Measurements from ENCODE around the gene BCL2A1. TPM values are rescaled to one million over a fixed set of nuclear protein-coding genes. Genes with fewer than 3 reads are reported as not detected.

The BCL2A1 gene
- polyA plus RNA-seq, 1 experiment, result 2.9 TPM

GRCh38 chr15:79972863-79973262 is 1.9 kb upstream of the BCL2A1 start:
- ChIA-PET POLR2A (no interaction called here), CTCF (interaction anchor here (0.5 to 0.6 kb wide), 2 partner anchors 10 to 432 kb away, joined by 3 to 9 read pairs; no protein-coding TSS in a partner anchor)
- H3K27me3 ChIP-seq (ENCODE audit: control insufficient read depth, insufficient read depth, low read length), result no peaks in the 10 kb centered on the region
- DNase-seq (ENCODE audit: low read depth, low spot score), result no peak
- no peaks in the 10 kb centered on the region for H3K9me3 ChIP-seq (ENCODE audit: control insufficient read depth, insufficient read depth, low read length)
- H3K27ac ChIP-seq (ENCODE audit: low read depth, low read length), result no peak overlapping the region
- no peak for TF ChIP-seq CTCF (IDR thresholded peaks at IDR 0.05; ENCODE audit: low read depth, low read length)
- no peak overlapping the region for H3K4me3 ChIP-seq (ENCODE audit: low read depth, low read length)

- CTCF ChIA-PET, result no interaction called here
- no peak for TF ChIP-seq CTCF (IDR thresholded peaks at IDR 0.05; ENCODE audit: low read depth, low read length)
- Histone ChIP-seq H3K9me3 (ENCODE audit: control insufficient read depth, insufficient read depth, low read length) (no peaks in the 10 kb centered on the region), H3K27me3 (ENCODE audit: control insufficient read depth, insufficient read depth, low read length) (no peaks in the 10 kb centered on the region), H3K4me3 (ENCODE audit: low read depth, low read length) (peak overlapping the region; percentile 48), H3K27ac (ENCODE audit: low read depth, low read length) (no peak overlapping the region)
- DNase-seq (ENCODE audit: low read depth, low spot score), result no peak
- POLR2A ChIA-PET, result no interaction called here
Measured at GRCh38 chr15:79970181-79970580, 815 bp downstream of the BCL2A1 start.

- H3K27me3 ChIP-seq (ENCODE audit: control insufficient read depth, insufficient read depth, low read length), result no peaks in the 10 kb centered on the region
- ChIA-PET CTCF (interaction anchor here (0.7 kb wide), 1 partner anchor 1367 kb away, joined by 3 read pairs; no protein-coding TSS in a partner anchor), POLR2A (no interaction called here)
- H3K9me3 ChIP-seq (ENCODE audit: control insufficient read depth, insufficient read depth, low read length), result no peaks in the 10 kb centered on the region
- H3K4me3 ChIP-seq (ENCODE audit: low read depth, low read length), result no peak overlapping the region; the same call in 1 of the 2 replicates
- no peak overlapping the region for H3K27ac ChIP-seq (ENCODE audit: low read depth, low read length)
- TF ChIP-seq CTCF (IDR thresholded peaks at IDR 0.05; ENCODE audit: low read depth, low read length), result no peak
- no peak for DNase-seq (ENCODE audit: low read depth, low spot score)
Measured at GRCh38 chr15:79969146-79969545, 1.9 kb downstream of the BCL2A1 start.

- no peak for TF ChIP-seq CTCF (IDR thresholded peaks at IDR 0.05; ENCODE audit: low read depth, low read length)
- CTCF ChIA-PET, result interaction anchor here (0.7 to 1.1 kb wide), 3 partner anchors 19 to 114 kb away, joined by 3 to 7 read pairs (median 3); no protein-coding TSS in a partner anchor
- POLR2A ChIA-PET, result no interaction called here
- Histone ChIP-seq H3K4me3 (ENCODE audit: low read depth, low read length) (no peak overlapping the region), H3K27me3 (ENCODE audit: control insufficient read depth, insufficient read depth, low read length) (no peaks in the 10 kb centered on the region), H3K27ac (ENCODE audit: low read depth, low read length) (no peak overlapping the region), H3K9me3 (ENCODE audit: control insufficient read depth, insufficient read depth, low read length) (no peaks in the 10 kb centered on the region)
- no peak for DNase-seq (ENCODE audit: low read depth, low spot score)
Measured at GRCh38 chr15:79967298-79968182, 3.5 kb downstream of the BCL2A1 start.

- no peak for TF ChIP-seq CTCF (IDR thresholded peaks at IDR 0.05; ENCODE audit: low read depth, low read length)
- no peak overlapping the region for H3K4me3 ChIP-seq (ENCODE audit: low read depth, low read length)
- POLR2A ChIA-PET, result no interaction called here
- no peaks in the 10 kb centered on the region for H3K27me3 ChIP-seq (ENCODE audit: control insufficient read depth, insufficient read depth, low read length)
- no peak for DNase-seq (ENCODE audit: low read depth, low spot score)
- no peak overlapping the region for H3K27ac ChIP-seq (ENCODE audit: low read depth, low read length)
- no peaks in the 10 kb centered on the region for H3K9me3 ChIP-seq (ENCODE audit: control insufficient read depth, insufficient read depth, low read length)
- CTCF ChIA-PET, result interaction anchor here (0.7 to 1.1 kb wide), 2 partner anchors 18 to 114 kb away, joined by 3 to 7 read pairs; no protein-coding TSS in a partner anchor
Measured at GRCh38 chr15:79966634-79967297, 4.2 kb downstream of the BCL2A1 start.

Data from AG04450 (cell line).